Measurements from ENCODE around the gene MAMDC2.
A peak's percentile ranks its signal among the peaks of the same experiment; 100 is the strongest.
"Not testable (repeated sequence)": the region's sequence is repeated elsewhere in the genome, so short reads cannot be mapped to it uniquely, and the experiment has no call there.

The MAMDC2 gene

DNA sequence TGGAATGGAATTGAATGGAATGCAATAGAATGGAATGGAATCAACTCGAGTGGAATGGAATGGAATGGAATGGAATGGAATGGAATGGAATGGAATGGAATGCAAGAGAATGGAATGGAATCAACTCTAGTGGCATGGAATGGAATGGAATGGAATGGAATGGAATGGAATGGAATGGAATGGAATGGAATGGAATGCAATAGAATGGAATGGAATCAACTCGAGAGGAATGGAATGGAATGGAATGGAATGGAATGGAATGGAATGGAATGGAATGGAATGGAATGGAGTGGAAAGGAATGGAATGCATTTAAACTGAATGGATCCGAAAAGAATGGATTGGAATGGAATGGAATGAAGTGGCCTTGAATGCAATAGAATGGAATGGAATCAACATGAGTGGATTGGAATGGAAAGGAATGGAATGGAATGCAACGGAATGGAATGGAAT lies 5.5 kb upstream of the MAMDC2 start:
- not testable (repeated sequence) for DNase-seq

DNA sequence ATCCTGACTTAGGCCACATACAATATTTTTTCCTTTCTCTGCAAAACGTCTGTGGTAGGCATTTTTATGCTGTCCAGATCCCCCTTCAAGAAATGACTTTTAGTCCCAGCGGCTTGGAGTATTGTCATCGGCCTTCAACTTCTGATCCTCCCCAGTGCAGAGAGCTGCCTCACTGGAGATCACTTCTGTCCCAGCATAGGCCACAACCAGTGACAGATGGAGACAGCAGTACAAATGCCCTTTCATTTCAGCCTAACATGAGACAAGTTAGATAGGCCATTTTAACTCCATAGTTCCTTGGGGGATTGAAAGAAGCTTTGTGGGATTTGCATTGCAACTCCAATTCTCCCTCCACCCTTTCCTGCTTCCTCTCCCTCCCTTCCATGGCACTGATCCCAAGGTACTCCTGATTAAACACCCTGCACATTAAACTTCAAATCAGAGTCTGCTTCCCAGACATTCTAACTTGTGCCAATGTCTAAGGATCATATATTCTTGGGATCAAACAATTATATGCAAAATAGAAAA lies 3.2 kb upstream of the MAMDC2 start:
- no peak for DNase-seq

DNA sequence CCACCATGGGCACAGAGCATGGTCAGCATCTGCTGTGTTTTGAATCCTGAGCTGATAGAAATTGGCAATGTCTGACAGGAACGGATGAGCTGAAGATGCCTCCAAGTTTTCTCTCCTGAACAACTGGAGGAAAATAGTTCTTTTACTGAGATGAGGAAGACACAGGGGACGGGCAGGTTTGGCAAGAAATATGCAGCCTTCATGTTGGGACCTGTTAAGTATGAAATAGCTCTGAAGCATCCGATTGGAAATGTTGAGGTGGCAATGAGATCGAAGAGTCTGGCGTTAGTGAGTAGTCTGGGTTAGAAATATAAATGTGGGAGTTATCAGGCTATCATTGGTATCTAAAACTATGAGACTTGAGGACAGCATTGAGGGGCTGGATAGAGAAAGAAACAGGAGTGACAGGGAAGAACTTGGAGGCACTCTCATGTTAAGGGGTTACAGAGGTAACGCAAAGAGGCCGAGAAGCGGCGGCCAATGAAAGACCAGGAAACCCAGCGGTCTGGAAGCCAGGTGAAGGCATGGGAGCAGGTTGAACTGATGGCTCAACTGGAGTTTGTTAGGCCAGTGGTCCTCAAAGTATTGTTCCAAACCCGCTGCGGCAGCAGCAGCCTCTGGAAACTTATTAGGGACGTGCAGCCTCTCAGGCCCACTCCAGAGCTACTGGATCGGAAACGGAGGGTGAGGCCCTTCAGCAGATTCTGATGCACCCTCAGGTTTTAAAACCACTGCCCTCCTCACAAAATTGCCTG lies 1.0 kb upstream of the MAMDC2 start:
- no peak for DNase-seq

DNA sequence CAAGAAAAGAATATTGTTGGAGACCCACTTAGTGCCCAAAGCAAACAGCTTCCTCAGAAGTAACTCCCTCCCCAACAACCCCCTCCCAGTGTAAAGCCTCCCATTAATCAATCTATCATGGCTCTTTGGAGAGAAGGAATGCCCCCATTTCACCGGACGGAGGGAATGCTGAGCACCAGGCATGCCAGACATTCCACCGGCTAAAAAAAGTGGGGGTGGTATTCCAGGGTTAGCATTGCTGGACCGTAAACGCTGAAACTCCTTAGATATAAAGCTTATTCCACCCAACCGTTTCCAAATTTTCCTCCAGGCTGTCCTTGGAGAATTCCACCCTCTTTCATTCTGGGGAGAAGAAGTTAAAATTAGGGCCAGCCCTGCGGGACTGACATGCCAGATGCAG lies 363 bp upstream of the MAMDC2 start:
- DNase-seq: no peak

DNA sequence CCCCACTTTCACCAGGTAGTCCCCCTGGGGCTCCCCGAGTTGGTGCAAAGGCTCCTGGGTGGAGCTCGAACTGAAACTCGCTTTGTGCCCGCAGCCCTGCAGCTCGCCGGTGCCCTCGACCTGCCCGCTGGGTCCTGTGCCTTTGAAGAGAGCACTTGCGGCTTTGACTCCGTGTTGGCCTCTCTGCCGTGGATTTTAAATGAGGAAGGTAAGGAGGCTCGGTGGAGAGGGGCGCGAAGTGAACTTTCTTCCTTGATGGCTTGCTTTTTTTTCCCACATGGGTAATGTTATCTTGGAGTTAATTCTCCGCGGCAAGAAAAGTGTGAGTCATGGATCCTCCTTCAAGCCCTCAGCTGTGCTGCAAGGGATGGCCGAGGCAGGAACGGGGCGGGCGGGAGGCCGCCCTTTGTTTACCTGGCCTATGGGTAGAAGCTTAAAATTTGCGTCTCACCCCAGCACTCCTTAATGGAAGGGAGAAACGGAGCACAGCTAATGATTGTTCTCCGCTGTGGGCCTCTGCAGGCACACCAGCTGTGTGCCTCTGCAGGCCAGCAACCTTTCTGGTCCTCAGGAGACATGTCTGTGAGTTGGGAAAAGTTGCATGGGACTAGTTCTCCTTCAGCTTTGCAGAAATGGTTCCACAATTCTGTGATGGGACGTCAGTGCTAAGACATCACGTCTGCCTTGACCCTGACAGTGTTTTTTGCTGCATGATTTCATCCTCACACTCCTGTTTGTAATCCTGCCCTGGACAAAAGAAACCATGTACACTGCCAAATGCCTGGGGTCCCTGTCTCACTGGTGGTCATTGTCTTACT lies 1.1 kb downstream of the MAMDC2 start:
- no peak for DNase-seq

DNA sequence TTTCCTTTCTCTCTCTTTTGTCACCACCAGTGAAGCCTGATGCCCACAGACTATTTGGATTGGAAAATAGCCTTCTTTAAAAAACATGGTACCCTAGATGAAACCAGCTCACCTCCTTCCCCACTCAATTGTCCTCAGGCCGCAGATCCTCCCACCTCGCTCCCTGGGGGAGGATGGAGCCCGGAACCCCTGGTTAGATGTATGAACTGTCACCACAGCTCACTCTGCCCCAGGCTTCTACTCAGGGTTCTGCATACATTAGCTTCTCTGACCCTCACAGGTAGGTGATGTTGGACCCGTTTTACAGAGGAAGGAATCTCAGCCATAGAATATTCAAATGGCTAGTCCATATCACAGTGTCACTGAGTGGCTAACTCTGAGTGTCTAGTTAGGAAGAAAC lies 1.8 kb downstream of the MAMDC2 start:
- DNase-seq: no peak

DNA sequence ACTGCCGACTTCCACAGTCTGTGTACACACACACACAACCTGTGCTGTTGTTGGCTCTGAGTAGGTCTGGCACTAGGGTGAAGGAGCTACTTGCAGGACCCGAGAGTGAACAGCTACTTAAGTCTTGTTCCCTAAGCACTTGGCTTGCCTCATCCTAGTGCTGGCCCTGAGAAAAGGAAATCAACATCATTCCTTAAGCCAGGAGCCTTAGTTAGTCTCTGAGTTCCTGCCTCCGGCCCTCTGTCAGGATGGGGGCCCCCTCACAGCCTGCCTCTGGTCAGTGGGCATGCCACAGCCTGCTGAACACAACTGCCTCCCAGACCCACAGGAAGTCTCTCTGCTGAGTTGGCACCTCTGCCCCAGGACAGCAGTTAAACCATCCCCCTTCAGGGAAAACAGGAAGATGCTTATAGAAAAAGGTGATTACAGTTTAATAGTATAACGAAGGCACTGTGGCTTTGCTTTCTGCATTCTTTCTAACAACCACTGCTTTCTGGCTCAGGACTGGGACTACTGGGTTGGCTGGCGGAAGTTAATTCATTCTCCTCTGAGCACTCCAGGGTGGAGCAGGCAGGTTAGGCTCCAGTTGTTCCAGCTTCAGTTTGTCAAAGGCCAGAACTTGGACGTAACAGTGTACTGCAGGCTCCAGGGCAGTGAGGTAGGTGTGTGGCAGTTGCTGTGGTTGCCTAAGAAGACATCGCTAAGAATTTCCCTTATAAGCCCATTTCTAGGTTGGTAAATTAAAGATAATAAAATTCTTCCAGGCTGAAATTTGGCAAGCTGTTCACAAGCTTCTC lies 2.8 kb downstream of the MAMDC2 start:
- no peak for DNase-seq

DNA sequence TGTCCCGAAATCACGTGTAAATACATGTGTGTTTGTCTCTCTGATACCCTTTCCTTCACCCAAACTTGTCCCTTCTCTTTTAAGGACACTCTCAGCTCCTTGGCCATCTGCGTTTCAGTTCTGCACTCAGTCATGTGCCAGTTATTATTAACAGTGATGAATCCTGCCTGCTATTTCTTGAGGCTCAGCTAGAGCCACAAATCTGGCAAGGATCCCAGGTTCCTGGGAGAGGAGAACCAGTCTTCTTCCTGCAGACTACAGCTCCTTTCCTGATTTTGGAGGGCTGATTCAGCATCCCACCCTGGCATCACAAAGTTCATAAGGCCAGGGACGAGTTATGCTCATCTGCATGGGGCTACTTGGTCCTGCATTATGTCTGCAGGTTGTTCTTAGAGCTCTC lies 5.6 kb downstream of the MAMDC2 start:
- no peak for DNase-seq

DNA sequence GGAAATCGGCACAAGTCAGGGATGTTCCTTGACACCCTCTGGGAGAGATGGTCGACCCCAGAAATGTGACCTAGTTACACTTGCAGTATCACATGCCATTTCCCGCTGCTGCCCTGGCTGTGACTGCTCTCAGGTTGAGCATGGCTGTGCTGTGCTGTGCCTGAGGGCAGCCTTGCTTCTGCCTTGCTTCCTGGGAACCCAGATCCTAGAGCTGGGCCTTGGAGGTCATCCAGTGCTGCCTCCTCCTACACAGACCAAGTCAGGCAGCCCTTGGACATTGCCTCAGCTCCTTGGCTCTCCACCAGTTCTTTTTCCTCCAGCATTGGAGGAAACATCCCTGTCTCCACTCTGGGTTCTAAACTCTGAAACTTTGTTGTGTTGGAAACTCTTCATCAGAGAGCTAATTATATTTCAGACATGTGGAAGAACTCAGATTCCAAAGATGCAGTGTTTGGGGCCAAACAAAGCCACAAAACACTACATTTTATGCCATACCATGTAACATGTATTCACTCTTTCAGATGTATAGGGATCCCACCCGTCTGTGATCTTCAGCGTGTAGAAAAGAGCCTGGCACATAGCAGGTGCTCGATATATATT lies 6.1 kb downstream of the MAMDC2 start:
- DNase-seq: no peak

DNA sequence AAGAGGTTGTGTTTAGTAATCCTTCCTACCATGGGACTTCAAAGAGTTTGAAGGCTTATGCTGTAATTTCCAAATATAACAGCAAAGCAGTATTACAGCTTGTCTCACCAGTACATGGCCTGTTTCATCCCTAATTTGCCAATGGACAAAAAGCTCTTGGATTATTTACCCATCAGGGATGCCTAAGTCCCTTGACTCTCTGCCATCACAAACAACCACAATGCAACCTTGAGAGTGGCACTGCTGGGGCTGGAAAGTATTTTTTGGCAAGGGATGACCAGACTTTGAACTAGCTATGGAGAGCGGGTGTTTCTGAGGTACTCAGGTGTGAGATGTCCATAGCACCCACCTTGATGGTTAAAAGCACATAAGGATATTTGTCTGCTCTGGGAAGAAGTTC lies 9.1 kb downstream of the MAMDC2 start:
- no peak for DNase-seq

DNA sequence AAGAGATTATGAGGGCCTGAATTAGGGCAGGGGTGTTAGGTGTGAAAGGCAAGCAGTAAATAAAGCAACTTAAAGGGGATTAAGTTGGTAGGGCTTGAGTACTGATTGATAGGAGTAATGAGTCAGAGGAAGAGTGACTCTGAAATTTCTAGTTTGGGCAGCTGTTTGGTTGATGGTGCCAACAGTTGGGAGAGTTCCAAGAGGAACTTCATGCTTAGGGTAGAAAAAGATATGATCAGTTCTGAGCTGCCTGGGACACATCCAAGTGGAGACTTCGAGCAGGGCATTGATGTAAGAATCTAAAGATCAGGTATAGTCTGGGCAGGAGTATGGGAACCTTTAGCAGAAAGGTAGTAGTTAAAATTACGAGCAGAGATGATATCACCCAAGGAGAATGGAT lies 10.2 kb downstream of the MAMDC2 start:
- DNase-seq: peak; percentile 5

DNA sequence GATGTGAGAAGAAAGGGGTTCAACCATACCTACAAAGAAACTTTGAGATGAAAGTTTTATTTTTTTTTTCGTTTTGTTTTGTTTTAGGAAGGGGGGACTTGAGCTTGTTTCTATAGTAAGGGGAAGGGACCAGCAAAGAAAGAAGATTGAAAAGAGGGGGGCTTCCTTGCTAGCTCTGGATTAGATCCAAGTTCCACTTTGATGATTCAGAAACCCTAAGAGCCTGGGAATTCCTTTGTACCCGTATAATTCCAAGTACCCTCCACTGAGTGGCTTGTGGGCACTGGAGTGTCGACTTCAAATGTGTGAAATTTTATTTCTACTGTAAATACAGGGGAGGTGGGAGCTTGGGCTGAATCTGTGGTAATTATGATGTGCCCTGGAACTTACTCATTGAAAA lies 10.9 kb downstream of the MAMDC2 start:
- no peak for DNase-seq

DNA sequence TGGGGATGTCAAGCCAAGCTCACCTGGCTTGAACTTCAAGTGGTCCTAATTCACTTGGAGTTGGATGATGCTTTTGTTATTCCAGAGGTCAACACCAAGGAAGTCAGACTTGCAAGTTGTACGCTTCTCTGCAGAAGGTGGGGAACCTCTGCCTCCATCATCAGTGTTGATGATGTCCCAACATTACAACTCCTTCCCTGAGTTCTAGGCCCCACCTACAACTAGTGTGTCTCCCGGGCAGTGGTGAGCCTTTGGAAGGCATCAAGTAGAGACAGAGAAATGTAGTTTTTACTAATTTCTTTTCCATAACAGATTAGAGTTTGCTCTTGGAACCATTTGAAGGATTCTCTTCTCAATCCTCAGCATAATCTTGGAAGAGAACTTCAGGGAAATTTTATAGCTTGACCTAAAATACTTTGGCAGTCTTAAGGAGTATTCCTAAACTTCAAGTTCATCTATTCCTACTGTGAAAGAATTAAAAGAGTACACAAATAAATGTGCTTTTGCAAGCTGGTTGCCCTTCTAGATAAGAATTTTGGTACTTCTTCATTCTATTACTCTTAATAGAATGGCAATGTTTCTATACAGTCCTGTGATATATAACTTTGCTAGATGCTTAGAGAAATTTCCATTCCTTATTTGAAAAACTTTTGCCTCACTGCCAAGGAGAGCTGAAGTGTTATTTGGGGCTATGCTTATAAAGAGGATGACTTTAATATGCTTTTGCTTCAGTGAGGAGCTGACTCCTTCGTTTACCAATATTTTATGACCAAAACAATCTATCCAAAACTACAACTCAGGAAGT lies 12.0 kb downstream of the MAMDC2 start:
- no peak for DNase-seq

DNA sequence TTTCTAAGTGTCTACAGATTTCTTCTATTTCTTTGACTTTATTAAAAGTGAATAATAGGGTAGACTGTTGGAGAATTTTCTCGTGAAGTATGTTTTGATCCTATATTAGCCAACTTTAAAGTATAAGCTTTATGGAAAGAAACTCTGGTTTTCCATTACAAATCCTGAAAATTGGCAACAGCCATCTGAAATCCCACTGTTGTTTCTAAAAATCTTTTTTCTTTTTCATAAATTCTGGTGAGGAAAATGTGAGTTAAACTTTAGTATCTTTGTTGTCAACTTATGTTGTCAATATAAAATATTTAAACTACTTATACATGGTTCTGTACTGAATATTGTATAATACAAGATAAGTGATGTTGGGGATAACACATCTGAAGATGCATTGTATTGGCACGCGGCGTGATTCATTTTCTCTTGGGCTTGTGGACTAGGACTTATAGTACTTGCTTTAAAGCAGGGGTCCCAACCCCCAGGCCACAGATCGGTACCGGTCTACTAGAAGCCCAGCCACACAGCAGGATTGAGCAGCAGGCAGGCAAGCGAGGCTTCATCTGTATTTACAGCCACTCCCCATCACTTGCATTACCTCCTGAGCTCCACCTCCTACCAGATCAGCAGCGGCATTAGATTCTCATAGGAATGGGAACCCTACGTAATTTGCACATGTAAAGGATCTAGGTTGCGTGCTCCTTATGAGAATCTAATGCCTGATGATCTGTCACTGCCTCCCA lies 12.7 kb downstream of the MAMDC2 start:
- no peak for DNase-seq

DNA sequence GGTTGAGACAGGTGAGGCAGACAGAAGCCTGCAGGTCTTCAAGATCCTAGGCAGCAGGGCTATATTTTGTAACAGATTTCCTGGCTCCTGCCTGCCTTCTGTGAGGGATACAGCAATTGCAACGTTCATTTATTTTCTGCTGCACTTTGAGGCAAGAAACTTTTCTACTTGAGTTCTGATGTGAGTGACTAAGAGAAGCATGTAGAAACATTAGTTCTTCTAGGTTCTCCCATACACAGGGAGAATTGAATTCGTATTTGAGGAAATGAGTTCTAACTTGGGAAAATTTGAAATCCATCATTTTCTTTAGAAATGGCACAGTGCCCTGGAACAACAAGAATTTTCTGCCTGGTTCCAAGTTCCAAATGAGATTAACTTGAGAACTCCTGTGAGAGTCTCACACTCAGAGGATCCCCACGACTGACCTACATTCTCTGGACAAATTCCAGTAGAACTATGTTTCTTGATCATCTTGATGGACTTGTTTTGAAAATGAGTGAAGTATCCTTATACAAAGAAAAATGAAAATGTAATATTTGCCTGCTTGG lies 15.0 kb downstream of the MAMDC2 start:
- no peak for DNase-seq

DNA sequence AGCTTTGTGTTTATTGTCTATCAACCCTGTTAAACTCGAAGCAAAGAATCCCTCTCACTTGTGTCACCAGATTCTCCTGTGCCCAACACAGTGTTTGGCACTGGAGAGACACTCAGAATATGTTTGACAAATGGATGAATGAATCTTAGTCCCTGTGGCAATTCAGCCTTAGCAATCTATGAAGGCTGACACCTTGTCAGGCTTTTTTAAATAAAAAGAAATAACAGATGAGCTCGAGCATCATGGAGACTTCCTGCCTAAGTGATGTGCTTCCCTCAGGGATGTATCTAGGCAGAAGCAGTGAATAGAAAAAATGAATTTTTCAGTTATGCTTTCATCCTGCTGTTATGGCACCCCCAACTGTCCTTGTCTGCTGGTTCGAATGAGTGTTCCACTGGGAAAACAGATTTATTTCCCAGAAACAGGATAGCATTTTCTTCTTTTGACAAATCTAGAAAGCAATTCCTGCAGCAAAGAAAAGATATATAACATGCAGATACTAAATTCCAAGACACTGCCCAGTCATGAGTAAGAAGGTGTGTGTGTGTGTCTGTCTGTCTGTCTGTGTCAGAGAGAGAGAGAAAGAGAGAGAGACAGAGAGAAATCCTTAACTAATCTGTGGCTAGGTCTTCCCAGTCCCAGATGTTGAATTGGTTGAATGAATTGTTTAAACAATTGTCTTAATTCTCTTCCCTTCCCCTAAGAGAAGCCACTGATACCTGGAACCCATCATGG lies 16.7 kb downstream of the MAMDC2 start:
- DNase-seq: no peak

DNA sequence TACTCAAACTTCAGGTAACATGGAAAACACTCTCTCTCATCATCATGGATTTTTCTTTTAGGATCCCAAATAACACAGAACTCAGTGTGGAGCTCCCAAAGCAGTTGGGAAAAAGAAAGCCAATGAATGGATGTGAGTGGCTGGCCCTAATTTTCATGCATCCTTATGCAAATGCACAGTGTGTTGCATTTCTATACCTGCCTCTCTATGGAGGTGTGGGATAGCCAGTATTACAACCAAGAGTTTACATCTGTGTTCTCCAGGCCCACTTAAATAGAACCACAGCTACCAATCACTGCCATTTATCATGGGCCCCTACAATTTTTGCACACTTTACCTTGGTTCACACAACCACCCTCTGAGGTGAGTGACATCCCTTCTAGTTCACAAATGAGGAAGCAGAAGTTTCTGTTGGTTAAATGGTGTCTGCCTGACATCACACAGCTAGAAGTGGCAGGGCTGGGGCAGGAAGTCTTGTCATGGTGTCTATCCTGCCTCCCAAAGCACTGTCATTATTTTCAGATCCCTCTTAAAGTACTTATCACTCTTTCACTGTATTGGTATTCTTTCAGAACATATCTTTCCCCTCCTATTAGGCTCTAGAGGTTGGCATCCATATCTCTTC lies 17.3 kb downstream of the MAMDC2 start:
- DNase-seq: no peak

DNA sequence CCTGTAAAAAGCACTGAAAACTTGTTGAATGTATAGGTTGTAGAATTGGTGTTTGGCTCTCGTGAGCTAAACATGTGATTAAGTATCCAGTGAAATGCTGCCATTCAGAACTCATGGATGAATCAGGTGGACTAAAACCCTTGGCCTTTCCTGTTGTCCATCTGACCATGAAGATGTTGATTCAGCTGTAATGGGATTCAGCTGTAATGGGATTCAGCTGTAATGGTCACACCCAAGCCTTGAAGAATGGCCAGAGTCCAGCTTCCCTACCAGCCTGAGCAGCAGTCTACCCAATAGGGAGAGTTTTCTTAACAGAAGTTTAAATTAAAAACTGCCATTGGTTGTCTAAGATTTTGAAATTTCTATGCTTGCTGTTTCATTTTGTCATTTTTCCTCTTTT lies 18.1 kb downstream of the MAMDC2 start:
- DNase-seq: no peak

DNA sequence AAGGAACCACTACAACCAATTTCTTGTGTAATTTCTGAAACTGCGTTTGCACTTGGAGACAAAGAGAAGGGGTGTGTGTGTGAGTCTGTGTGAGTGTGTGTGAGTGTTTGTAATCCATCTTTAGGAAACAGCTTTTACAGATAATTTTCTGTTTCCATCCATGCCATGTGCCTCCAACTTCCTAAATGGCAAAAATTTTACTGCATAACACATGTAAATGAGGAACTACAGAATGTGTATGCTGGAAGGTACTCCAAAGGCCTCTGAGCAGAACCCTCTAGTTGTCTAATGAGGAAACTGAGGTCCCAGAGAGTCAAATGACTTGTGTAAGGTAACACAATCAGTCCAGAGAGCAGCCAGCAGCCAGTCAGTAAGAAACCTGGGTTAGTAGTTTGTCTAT lies 20.8 kb downstream of the MAMDC2 start:
- no peak for DNase-seq

DNA sequence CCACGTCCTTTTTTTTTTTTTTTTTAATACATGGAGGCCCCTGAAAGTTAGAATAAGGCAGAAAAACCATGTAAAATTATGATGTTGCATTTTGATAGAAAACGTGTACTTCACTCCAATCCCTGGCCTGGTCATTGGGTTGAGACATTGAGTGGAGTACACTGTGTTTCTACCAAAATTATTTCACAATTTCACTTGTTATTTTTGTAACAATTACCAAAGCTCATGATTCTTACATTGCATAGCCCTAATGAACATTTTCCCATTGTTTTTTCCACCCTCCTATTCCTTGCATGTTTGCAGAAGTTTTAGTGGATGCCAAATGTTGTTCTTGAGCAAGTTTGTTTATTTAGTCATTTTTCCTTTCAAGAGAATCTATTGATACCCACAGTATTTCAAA lies 21.9 kb downstream of the MAMDC2 start:
- DNase-seq: no peak
